Cerebellar nuclear complex (tissue), 1 donor: ENCODE data around the gene TMPRSS4.

Experiments used
- DNase-seq, 2 experiments: peaks; one replicate each; lab custom pipeline; 2025; lab: John Stamatoyannopoulos, UW

The TMPRSS4 gene

GRCh38 chr11:118135051-118135795 is 58.3 kb downstream of the TMPRSS4 start:
- DNase-seq = no peak

GRCh38 chr11:118135796-118136165 is 58.9 kb downstream of the TMPRSS4 start:
- no peak for DNase-seq

GRCh38 chr11:118136341-118136740 is 59.5 kb downstream of the TMPRSS4 start:
- DNase-seq = no peak

GRCh38 chr11:118136801-118137200 is 59.9 kb downstream of the TMPRSS4 start:
- DNase-seq = no peak

- DNase-seq = no peak
Observed at GRCh38 chr11:118138839-118139420, 62.1 kb downstream of the TMPRSS4 start.

- DNase-seq = no peak
Observed at GRCh38 chr11:118139578-118139977, 62.7 kb downstream of the TMPRSS4 start.

- no peak for DNase-seq
Observed at GRCh38 chr11:118142081-118142480, 65.2 kb downstream of the TMPRSS4 start.

- no peak for DNase-seq
Observed at GRCh38 chr11:118142809-118143208, 65.9 kb downstream of the TMPRSS4 start.

GRCh38 chr11:118143661-118144185 is 66.8 kb downstream of the TMPRSS4 start:
- DNase-seq = no peak

GRCh38 chr11:118144301-118145268 is 67.7 kb downstream of the TMPRSS4 start:
- no peak for DNase-seq

GRCh38 chr11:118145285-118146227 is 68.7 kb downstream of the TMPRSS4 start:
- DNase-seq = peak; percentile 10 to 87

- DNase-seq = no peak
Observed at GRCh38 chr11:118146554-118146953, 69.7 kb downstream of the TMPRSS4 start.

GRCh38 chr11:118147502-118147901 is 70.6 kb downstream of the TMPRSS4 start:
- no peak for DNase-seq

GRCh38 chr11:118148240-118148639 is 71.4 kb downstream of the TMPRSS4 start:
- DNase-seq = no peak

GRCh38 chr11:118148856-118149255 is 72.0 kb downstream of the TMPRSS4 start:
- DNase-seq = no peak

GRCh38 chr11:118149493-118149892 is 72.6 kb downstream of the TMPRSS4 start:
- DNase-seq = no peak

GRCh38 chr11:118151431-118151830 is 74.6 kb downstream of the TMPRSS4 start:
- peak in 1 of 2 experiments; percentile 11 for DNase-seq

GRCh38 chr11:118152020-118152551 is 75.2 kb downstream of the TMPRSS4 start:
- no peak for DNase-seq

- DNase-seq = peak in 1 of 2 experiments; percentile 18
Observed at GRCh38 chr11:118152552-118153471, 75.9 kb downstream of the TMPRSS4 start, which contains the start of gene SCN4B. Gene SCN4B (minus strand): TSS chr11:118152823. CDS start chr11:118152673, 150 bp downstream.

GRCh38 chr11:118153516-118153915 is 76.6 kb downstream of the TMPRSS4 start:
- no peak for DNase-seq
